Left ventricle myocardium inferior (tissue), 1 donor: Measurements from ENCODE around the gene VPS37D. TPM values are rescaled to one million over a fixed set of nuclear protein-coding genes. Genes with fewer than 3 reads are reported as not detected.
"Not testable (repeated sequence)": the region's sequence is repeated elsewhere in the genome, so short reads cannot be mapped to it uniquely, and the experiment has no call there.

Experiments
- DNase-seq: peaks from one replicate; pipeline ENCODE4 v3.0.0-alpha.2; 2020
- H3K27ac ChIP-seq: fragments of 200-600 bp; replicated peaks from 2 replicates; pipeline ENCODE4 v1.8.0; 2021
- H3K27me3 ChIP-seq: fragments of 200-600 bp; 2 replicates; pipeline ENCODE4 v1.8.0; 2021; ENCODE audit warnings: low read depth
- H3K36me3 ChIP-seq: fragments of 200-600 bp; 2 replicates; pipeline ENCODE4 v1.8.0; 2021
- H3K4me1 ChIP-seq: fragments of 200-600 bp; 2 replicates; pipeline ENCODE4 v1.8.0; 2021
- H3K4me3 ChIP-seq: fragments of 200-600 bp; 2 replicates; pipeline ENCODE4 v1.8.0; 2021; ENCODE audit warnings: mild to moderate bottlenecking, moderate library complexity
- H3K9me3 ChIP-seq: fragments of 200-600 bp; replicated peaks from 2 replicates; pipeline ENCODE4 v1.8.0; 2021
- intact Hi-C: fragments of 100-400 bp; cut with micrococcal nuclease; formaldehyde crosslinking; loops from one replicate; pipeline ENCODE4 v1.11.0; 2022
- total RNA-seq: library from RNA; stranded (reverse); fragmentation: NEBNext Ultra II Directional; extraction: Animal tissue kit (Norgen Biotek cat#: 25700); gene quantifications from one replicate; pipeline ENCODE4 v1.2.1, GENCODE V29; 2021
- TF ChIP-seq, protein P1 (sequence below): fragments of 200-600 bp; IDR thresholded peaks from 2 replicates; pipeline ENCODE4 v1.8.0; 2021; ENCODE audit warnings: antibody characterized with exemption, mild to moderate bottlenecking, borderline replicate concordance
- donor health status: DM: no; HTN: yes; CAD: no; lungs with severe emphysema.

Gene VPS37D
- total RNA-seq, 1 donor from 2014 or later, result 3.1 TPM

GRCh38 chr7:73705551-73705920 is 37.9 kb downstream of the VPS37D start:
- Histone ChIP-seq H3K4me1 (no peaks in the 10 kb centered on the region), H3K27ac (no peak overlapping the region)

DNA sequence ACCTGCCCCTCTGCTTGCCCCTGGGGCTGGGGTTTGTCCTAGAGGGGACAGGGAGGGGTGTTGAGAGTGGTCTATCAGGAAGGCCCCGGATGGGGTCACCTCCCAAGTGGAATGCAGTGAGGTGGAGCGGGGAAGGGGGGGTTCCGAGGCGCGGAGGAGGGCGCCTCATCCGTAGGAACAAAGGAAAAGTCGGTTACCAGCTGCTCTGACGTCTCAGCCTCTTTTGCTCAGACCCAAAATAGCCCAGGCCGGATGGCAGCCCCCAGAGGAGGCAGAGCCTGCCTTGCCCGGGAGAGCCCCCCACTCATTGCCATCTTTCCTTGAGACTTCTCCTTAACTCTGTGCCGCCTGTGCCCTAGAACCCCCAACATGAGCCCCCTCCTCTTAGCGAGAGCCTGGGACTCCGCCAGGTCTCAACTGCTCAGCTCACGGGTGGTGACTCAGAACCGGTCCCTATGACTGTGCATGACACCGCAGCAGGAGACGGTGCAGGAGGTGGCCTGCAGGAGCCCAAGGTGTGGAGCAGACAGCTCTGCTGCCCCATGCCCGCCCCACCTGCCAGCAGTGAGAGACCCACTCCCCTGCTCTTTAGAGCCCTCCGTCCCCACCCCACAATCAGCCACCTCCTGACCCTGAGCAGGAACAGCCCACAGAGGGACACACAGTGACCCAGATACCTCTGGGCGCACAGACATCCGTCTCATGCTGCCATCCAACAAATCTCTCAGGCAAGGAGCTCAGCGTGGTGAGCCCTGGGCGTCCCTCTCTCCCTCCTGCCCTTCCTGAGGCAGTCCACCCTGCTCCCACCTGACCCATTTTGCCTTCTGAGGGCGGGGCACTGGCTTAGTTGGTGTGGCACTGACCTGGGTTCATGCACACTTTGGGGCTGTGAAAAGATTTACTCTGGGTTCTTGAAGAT is 38.8 kb downstream of the VPS37D start:
- peaks cover 4% of the 10 kb centered on the region for H3K36me3 ChIP-seq
- H3K27me3 ChIP-seq, result no peaks in the 10 kb centered on the region
- no peaks in the 10 kb centered on the region for H3K9me3 ChIP-seq
- no peak for DNase-seq
- H3K27ac ChIP-seq, result no peak overlapping the region
- no peaks in the 10 kb centered on the region for H3K4me1 ChIP-seq
- no peak overlapping the region for H3K4me3 ChIP-seq
- intact Hi-C loops, result no loop called here
- TF ChIP-seq, protein P1, sequence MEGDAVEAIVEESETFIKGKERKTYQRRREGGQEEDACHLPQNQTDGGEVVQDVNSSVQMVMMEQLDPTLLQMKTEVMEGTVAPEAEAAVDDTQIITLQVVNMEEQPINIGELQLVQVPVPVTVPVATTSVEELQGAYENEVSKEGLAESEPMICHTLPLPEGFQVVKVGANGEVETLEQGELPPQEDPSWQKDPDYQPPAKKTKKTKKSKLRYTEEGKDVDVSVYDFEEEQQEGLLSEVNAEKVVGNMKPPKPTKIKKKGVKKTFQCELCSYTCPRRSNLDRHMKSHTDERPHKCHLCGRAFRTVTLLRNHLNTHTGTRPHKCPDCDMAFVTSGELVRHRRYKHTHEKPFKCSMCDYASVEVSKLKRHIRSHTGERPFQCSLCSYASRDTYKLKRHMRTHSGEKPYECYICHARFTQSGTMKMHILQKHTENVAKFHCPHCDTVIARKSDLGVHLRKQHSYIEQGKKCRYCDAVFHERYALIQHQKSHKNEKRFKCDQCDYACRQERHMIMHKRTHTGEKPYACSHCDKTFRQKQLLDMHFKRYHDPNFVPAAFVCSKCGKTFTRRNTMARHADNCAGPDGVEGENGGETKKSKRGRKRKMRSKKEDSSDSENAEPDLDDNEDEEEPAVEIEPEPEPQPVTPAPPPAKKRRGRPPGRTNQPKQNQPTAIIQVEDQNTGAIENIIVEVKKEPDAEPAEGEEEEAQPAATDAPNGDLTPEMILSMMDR, result no peak

More at GRCh38 chr7:73705551-73705920, 37.9 kb downstream of the VPS37D start:
- Histone ChIP-seq H3K27me3 (no peaks in the 10 kb centered on the region), H3K9me3 (no peaks in the 10 kb centered on the region), H3K4me3 (no peak overlapping the region), H3K36me3 (peaks cover 4% of the 10 kb centered on the region)
- TF ChIP-seq, protein P1, result no peak
- intact Hi-C loops, result no loop called here
- no peak for DNase-seq

DNA sequence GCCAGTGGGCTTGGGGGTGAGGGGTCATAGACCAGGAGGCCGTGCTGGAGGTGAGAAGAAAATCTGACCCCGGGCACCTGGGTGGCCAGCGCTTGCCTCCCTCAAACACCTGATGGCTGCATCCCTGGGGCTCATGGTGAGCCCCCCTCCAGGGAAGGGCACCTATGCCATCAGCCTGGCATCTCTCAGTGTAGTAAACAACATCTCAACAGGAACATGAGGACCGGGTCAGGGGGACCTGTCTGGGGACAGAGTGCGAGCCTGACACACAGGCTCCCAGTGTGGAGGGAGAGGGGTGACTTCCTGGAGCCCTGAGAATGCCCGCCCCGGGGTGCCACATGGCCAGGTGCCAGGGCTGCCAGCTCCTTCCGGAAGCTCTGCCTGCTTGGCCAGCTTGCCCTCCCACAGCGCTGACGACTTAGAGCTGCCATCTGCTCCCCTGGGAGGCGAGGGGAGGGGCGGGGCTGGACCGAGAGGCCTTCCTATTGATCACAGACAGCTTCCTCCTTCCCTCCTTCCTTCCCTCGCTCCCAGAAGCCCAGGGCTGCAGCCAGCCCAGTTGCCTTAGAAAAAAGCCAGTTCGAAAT is 39.5 kb downstream of the VPS37D start:
- H3K9me3 ChIP-seq, result no peaks in the 10 kb centered on the region
- TF ChIP-seq, protein P1, result no peak
- no peaks in the 10 kb centered on the region for H3K4me1 ChIP-seq
- no peak overlapping the region for H3K4me3 ChIP-seq
- H3K27ac ChIP-seq, result no peak overlapping the region
- no peaks in the 10 kb centered on the region for H3K27me3 ChIP-seq
- peaks cover 4% of the 10 kb centered on the region for H3K36me3 ChIP-seq
- intact Hi-C loops, result no loop called here
- DNase-seq, result peak; percentile 60

DNA sequence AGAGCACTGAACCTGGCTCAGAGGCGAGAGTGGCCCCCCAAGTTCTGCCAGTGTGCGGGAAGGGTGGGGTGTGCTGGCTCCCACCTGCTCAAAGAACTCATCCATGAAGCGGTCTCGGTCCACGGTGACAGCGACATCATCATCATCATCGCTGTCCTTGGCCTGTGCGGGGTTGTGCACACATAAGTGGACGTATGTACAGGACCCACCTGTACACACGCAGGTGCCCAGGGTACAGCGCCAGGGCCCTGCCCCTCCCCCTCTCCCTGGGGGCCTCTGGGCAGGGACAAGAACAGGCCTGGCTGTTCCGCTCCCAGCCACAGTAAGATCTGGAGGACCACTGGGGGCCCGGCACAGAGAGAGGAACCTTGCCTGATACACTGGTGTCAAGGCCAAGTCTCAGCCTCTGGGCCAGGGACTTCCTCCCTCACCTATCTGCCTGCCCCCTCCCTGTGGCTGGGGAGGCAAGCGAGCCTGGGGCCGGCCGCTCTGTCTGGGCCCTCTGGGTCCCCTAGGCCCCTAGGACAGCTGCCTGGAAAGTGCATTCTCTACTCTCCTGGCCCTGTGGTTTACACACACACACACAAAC is 41.4 kb downstream of the VPS37D start:
- Histone ChIP-seq H3K4me1 (no peaks in the 10 kb centered on the region), H3K9me3 (no peaks in the 10 kb centered on the region), H3K27me3 (no peaks in the 10 kb centered on the region), H3K27ac (no peak overlapping the region), H3K36me3 (no peaks in the 10 kb centered on the region), H3K4me3 (no peak overlapping the region)
- intact Hi-C loops, result no loop called here
- TF ChIP-seq, protein P1, result no peak
- DNase-seq, result no peak

- intact Hi-C loops, result no loop called here
- DNase-seq, result no peak
- no peak overlapping the region for H3K27ac ChIP-seq
- H3K27me3 ChIP-seq, result peaks cover 4% of the 10 kb centered on the region
- TF ChIP-seq, protein P1, result no peak
- H3K4me1 ChIP-seq, result peaks cover 11% of the 10 kb centered on the region
- no peaks in the 10 kb centered on the region for H3K36me3 ChIP-seq
- H3K4me3 ChIP-seq, result no peak overlapping the region
- no peaks in the 10 kb centered on the region for H3K9me3 ChIP-seq
These were observed 45.1 kb downstream of the VPS37D start for GRCh38 chr7:73712773-73713172.

- H3K4me3 ChIP-seq, DNase-seq, H3K27me3 ChIP-seq, H3K9me3 ChIP-seq, H3K27ac ChIP-seq, intact Hi-C loops, H3K36me3 ChIP-seq: not testable (repeated sequence)
- H3K4me1 ChIP-seq, result peaks cover 17% of the 10 kb centered on the region
These were observed 45.7 kb downstream of the VPS37D start for GRCh38 chr7:73713319-73713718.
